ENCODE data around the gene HAO1.
"Not testable (repeated sequence)": the region's sequence is repeated elsewhere in the genome, so short reads cannot be mapped to it uniquely, and the experiment has no call there.

The HAO1 gene

DNA sequence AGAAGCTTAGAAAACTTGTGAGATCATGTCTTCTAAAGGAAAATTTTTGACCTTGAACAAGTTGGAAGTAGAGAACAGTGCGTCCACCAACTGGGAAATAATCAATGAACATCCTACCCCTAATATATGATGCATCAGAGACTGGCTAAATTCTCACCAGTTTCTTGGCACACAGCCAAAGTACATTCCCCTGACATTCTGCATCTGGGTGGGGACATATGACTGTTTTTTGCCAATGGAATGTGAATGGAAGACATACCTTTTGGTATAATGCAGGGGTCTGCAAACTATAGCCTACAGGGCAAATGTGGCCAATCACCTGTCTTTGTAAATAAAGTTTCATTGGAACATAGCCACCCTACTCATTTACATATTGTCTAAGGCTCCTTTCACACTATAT lies 84.7 kb downstream of the HAO1 start:
- no peak for DNase-seq (ENCODE audit: low read depth, low spot score)

DNA sequence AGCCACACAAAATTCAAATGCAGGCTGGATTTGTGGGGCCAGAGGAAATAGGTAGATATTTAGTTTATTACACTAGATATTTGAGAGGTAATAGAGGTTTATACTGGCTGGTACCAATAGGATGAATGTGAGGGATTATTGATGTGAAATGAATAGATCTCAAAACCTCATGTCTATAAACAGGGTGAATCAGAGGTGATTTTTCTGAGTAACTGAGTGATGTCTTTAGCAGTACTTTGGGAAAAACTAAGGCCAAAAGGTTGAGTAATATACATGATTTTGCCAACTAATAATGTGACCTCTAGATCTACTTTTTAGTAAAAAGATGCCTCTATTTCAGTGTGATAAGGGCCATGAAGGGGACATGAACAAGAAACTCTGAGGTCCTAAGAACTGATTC lies 86.8 kb downstream of the HAO1 start:
- no peak for DNase-seq (ENCODE audit: low read depth, low spot score)

DNA sequence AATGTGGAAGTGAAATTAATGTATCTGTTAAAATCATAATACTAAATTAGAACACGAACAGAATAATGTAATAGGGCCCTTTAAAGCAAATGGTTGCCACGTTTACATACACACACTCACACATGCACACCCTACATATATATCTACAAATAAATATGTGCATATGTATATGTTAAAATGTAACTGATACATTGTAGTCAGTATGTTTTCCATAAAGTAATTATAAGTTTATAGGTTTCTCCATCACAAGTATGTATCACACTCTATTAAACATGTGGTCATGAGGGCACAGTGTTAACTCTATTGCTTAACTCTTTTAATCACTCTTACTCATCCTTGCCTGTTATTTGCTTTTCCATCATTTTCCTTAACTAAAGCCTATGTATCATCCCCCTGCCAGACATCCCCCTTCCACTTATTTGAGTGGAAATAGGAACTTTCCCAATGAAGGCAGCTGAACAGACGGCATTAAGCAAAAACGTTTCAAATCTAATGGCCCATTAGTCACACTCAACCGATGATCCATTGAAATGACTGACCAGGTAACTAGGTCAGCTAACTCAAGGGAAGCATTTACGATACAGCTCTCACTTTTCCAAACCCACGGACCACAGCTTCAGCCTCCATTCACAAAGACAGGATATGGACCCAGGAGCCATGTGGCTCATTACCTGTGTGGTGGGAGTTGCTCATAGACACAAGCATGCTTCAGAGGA lies 89.3 kb downstream of the HAO1 start:
- no peak for DNase-seq (ENCODE audit: low read depth, low spot score)

DNA sequence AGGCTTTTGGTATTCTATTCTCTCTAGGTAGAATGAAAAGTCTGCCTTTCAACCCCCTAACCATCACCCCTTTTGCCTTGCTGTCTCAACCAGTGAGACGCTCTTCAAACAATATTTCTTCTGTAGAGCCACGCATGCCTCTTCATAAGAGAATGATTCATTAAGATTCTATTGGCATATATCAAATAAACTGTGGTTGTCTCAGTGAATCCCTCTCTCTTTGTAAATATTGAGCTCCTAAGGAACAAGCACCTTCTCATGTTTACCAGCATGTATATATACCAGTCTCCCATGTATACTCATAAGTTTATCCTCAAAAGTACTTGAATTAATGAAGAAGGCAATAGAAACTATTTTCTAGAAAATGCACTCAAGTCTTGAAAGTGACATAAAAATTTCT lies 90.6 kb downstream of the HAO1 start:
- DNase-seq (ENCODE audit: low read depth, low spot score), result no peak

DNA sequence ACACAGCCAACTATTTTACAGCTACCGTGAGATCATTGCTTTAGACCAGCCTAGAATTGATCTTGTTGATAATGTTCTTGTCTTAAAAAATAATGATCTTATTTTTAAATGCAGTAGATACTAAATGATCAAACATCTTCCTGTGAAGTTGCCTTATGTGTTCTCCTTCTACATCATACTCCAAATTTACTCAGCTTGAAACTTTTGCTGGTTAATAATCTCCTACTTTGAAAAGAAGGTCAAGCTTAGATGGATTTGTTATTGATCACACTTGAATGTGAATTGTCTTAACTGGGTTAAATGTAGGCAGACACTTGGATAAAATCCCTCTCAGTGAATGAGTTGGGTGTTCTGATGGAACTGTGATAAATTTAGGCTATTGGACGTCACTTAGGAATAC lies 91.9 kb downstream of the HAO1 start:
- no peak for DNase-seq (ENCODE audit: low read depth, low spot score)

DNA sequence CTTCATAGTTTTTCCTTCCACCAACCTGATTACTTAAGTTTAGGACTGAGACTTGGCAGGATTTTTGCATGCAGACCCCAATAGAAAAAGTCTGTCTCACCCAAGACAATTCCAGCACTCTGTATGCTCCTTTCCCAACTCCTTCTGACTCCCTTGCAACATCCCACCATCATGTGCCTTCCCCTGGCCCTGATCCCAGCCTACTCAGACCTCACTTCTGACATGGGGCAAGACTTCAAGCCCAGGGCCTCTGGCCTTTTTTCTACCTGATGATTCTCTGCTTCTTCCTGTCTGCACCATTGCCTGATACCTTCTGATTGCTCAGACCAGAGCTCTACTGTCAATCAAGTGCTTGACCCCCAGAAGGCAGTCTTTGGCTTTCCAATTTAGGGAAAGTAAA lies 96.6 kb downstream of the HAO1 start:
- no peak for DNase-seq (ENCODE audit: low read depth, low spot score)

DNA sequence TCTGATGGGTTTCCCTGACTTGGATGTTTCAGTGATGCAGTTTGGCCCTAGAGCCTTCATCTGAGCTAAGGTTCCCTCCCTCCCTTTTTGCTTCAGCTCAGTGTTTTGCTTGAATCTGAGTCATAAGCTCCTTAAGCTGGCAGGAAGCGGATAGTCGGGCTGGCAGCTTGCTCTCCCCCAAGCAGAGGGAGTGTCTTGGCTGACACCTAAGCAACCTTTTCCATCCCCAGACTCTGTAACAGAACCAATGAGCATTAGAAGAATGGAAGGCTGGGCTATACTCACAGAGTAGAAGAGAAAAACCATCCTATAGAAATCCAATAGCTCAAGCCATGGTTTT lies 98.3 kb downstream of the HAO1 start:
- no peak for DNase-seq (ENCODE audit: low read depth, low spot score)

DNA sequence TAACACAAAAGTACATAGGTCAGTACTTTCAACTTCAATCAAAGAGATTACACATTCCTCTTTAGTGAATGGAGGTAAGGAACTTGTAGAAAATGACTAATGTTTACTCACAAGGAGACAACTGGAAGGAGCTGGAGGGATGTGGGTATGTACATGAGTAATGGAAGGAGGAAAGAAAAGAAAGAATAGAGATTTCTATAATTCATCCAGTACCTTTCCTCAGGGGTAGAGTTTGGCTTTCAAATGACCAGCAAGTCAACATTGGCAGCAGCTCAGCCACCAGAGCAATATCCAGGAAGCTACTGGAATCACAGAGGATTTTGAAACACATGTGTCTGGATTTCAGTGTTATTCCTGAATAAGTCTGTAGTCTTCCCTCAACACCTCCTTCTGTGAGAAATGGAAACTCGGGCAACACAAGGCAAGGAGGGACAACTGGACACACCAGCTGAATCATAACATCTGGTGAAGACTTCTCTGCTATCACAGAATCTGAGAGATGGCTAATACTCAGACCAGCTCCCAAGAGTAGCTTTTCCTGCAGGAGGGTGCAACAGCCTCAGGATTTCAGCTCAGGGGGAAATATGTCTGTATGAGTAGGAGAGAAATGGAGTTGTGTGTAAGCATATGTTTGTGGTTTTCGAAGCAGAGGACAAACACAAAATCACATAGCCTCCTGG lies 98.8 kb downstream of the HAO1 start:
- DNase-seq (ENCODE audit: low read depth, low spot score), result no peak

DNA sequence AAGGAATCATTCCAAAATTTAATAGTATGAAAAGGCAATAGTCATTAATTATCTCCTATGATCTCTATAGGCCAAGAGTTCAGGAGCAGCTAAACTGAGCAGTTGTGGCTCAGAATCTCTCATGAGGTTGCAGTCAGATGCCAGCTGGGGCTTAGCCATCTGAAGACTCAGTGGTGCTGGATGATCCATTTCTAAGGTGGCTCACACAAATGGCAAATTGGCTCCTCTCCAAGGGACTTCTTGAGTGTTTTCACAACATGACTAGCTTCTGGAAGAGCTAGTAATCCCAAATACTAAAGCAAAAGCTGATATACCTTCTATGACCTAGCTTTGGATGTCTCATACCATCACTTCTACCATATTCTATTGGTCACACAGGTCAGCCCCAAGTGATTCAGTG lies 104.2 kb downstream of the HAO1 start:
- DNase-seq (ENCODE audit: low read depth, low spot score), result no peak

DNA sequence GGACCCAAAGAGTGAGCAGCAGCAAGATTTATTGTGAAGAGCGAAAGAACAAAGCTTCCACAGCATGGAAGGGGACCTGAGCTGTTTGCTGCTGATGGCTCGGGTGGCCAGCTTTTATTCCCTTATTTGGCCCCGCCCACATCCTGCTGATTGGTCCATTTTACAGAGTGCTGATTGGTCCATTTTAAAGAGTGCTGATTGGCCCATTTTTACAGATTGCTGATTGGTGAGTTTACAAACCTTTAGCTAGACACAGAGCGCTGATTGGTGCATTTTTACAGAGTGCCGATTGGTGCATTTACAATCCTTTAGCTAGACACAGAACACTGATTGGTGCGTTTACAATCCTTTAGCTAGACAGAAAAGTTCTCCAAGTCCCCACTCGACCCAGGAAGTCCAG lies 105.8 kb downstream of the HAO1 start:
- DNase-seq (ENCODE audit: low read depth, low spot score), result not testable (repeated sequence)

All from activated naive CD8-positive, alpha-beta T cell treated with anti-CD3 and anti-CD28 coated beads, Interleukin-2, amount 50 U/mL, for 16 hours (primary cell).